NCI-H1105 (cell line): ENCODE measurements around the gene TLR9.

Experiments
- DNase-seq: peaks from one replicate; lab custom pipeline; 2025; lab: John Stamatoyannopoulos, UW

The TLR9 gene

DNA sequence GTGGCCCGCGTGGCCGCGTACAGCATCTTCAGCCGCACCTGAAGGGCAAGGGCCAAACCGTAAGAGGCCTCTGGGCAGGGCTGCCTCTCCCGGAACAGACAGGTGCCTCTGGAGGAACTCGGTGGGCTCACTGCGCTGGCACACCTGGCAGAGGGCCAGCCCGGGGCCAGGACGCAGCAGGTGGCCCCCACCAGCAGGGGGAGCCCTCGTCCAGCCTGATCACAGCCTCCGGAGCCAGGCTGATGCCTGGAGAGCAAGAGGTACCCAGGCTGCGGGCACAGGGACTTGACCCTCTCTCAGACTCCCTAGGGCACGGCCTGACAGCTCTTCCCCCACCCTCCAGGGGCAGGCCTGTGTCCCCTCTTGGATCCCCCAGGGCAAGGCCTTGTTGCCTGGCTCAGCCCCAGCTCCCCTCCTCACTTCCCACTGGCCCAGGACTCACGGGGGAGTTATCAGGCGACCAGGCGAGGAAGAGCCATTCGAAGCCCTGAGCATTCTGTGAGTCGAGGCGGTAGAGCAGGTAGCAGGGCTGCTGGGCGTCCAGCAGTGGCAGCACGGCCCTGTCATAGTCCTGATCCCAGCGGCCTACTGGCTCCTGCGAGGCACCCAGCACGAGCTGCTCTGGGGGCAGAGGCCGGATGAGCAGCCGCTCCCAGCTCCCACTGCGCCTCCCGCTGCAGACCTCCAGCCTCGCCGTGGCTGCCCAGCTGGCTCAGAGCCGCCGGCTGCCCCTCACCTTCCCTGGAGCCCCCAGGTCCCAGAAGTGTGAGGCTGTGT, 6.2 kb upstream of the TLR9 start:
- peak; percentile 31 for DNase-seq

GRCh38 chr3:52230889-52231499, 5.5 kb upstream of the TLR9 start:
- no peak for DNase-seq

GRCh38 chr3:52230461-52230860, 5.0 kb upstream of the TLR9 start:
- no peak for DNase-seq

GRCh38 chr3:52229656-52230055, 4.2 kb upstream of the TLR9 start:
- no peak for DNase-seq

GRCh38 chr3:52228751-52229291, 3.4 kb upstream of the TLR9 start:
- no peak for DNase-seq

DNA sequence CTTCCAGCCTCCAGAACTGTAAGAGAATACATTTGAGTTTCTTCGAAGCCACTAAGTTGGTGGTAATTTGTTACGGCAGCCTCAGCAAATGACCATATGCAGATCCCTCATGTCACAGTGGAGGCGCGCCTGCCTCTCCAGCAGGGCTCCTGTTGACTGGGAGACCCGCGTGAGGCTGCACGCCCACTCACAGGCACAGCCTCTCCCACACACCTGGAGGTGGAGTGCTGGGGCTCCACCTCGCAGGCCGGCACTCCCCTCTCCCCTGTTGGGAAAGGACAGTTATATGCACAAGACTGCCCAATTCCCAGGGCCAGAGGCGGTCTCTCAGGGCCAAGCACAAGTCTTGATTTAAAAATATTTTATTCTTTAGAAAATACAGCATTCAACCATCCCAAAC, 2.8 kb upstream of the TLR9 start:
- no peak for DNase-seq

DNA sequence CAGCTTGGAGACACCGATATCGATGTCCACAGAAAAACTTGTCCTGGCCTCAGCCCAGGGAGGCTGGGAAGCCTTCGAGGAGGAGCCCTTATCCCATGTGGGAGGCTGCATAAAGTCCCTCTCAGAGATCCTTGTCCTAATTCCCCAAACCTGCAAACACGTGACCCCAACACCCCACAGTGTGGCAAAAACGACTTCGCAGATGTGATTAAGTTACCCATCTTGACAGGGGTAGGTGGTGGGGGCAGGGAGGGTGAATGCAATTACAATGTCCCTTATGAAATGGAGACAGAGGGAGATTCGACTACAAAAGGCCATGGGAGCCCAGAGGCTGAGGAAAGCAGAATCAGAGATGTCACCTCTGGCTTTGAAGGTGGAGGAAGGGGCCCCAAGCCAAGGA, 2.3 kb upstream of the TLR9 start:
- DNase-seq: no peak

- DNase-seq: no peak
These were observed 1.7 kb upstream of the TLR9 start for GRCh38 chr3:52227117-52227516.

GRCh38 chr3:52226229-52226817, 878 bp upstream of the TLR9 start:
- no peak for DNase-seq

GRCh38 chr3:52223449-52224408, 1.7 kb downstream of the TLR9 start:
- DNase-seq: no peak

DNA sequence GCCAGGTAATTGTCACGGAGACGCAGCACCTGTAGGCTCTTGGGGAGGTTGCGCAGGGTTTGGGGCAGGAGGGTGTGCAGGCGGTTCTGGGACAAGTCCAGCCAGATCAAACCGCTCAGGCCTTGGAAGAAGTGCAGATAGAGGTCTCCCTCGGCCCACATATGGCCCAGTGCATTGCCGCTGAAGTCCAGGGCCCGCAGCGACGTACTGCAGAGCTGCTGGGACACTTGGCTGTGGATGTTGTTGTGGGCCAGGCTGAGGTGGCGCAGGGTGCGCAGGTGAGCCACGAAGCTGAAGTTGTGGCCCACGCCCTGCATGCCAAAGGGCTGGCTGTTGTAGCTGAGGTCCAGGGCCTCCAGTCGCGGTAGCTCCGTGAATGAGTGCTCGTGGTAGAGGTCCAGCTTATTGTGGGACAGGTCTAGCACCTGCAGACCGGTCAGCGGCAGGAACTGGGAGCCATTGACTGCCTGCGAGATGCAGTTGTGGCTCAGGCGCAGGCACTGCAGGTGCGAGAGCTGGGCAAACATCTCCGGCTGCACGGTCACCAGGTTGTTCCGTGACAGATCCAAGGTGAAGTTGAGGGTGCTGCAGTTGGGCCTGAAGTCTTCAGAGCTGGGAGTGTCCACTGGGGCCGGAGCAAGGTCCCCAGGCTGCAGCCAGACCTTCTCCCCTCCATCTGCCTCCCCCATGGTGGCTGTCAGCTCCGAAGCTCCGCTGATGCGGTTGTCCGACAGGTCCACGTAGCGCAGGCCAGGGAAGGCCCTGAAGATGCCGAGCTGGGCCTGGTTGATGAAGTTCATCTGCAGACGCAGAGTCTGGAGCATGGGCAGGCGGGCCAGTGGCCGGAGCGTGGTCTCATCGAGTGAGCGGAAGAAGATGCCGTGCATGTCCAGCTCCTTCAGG, 2.9 kb downstream of the TLR9 start:
- DNase-seq: no peak

DNA sequence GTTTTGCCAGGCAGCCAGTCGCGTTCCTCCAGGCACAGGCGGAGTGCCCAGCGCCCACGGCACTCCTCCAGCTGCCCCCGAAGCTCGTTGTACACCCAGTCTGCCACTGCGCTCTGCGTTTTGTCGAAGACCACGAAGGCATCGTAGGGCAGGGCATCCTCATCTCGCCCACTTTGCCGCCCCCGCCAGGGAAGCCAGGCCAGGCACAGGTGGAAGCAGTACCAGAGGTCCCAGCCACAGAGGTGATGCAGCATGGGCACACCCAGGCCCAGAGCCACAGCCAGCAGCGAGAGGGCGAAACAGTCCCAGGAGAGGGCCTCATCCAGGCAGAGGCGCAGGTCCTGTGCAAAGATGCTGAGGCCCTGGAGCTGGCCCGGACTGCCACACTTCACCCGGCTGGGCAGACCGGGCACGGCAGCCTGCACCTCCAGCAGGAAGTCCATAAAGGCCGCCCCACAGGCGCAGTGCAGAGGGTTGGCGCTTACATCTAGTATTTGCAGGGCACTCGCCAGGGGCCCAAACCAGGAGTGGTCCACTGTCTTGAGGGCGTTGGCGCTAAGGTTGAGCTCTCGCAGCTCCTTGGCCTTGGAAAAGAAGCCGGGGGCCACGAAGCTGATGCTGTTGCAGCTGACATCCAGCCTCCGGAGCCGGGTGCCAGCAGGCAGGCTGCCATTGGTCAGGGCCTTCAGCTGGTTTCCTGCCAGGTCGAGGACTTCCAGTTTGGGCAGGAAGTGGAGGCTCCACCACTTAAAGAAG, 3.7 kb downstream of the TLR9 start:
- DNase-seq: no peak

DNA sequence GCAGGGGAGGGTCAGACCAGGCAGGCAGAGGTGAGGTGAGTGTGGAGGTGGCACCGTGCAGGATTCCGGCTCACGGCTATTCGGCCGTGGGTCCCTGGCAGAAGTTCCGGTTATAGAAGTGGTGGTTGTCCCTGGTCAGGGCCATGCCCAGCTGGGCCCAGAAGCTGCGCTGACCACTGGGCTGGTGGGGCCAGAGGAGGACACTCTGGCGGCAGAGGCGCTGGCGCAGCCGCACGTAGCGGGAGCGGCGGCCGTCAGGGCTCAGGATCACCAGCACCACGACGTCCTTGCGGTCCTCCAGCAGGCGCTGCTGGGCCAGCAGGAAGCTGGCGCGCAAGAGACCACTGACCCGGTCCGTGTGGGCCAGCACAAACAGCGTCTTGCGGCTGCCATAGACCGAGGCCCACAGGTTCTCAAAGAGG, 4.3 kb downstream of the TLR9 start:
- no peak for DNase-seq

GRCh38 chr3:52220380-52221026, 4.9 kb downstream of the TLR9 start:
- DNase-seq: peak; percentile 24

DNA sequence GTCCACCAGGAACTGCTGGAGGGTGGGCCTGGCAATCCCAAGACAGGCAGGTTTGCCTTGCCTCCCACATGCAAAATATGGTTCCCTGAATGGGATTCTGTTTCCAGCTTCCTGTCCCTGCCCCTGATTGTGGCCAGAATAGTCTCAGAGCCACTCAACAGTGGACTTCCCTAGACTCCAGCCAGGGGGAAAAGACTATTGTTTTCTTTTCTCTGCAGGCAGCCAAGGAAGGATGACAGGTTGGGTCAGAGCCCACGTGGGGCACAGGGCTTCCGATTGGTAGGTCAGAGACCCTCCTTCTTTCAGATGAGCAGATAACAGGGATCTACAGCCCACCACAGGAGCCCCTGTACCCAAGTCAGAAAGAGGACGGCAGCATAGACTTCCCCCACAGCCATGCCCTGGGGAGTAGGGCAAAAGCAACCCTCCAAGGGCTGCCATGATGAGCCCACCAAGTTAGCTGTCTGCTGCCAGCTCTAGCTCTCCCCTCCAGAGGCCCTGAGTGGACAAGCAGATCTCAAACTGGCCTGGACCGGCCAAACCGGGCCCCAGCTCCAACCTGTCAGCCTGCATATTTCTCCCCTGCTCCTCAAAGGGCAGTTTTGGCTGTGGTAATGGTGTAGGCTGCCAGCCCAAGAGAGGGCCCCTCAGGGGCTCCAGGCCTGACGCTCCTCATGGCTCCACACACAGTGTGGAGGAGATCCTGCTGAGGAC, 6.4 kb downstream of the TLR9 start:
- DNase-seq: no peak

- DNase-seq: no peak
These were observed 7.0 kb downstream of the TLR9 start for GRCh38 chr3:52218454-52218853.

DNA sequence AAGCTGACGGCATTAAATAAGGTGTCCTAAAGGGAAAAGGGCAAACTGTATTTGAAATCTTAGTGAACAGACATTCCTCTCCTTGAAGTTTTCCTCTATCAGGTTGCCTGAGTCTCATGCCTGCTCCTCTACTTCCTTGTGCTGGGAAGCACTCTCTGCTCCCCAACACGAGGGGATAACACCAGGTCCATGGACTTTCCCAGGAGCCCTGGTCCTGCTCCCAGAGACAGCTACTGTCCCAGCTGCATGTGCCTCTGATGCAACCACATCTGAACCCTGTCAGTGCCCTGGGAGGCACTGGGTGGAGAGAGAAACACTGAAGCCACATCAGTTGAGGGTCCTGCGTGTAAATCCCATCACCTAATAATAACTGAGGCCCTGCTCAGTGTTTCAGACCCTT, 7.4 kb downstream of the TLR9 start:
- no peak for DNase-seq

DNA sequence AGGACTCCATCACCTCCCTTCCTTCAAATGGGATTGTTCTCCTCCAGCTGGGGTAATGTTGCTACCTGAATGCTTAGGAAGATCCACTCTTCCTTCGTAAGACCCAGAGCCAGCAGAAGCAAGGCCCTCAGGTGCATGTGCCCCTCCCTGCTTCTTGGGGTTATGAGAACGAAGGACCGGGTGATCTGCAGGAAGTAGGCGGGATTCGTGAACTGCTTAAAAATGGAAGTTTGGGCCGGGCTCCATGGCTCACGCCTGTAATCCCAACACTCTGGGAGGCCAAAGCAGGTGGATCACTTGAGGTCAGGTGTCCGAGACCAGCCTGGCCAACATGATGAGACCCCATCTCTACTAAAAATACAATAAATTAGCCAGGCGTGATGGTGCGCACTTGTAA, 8.0 kb downstream of the TLR9 start:
- no peak for DNase-seq
